ENCODE data around the gene DDX1.

DNA sequence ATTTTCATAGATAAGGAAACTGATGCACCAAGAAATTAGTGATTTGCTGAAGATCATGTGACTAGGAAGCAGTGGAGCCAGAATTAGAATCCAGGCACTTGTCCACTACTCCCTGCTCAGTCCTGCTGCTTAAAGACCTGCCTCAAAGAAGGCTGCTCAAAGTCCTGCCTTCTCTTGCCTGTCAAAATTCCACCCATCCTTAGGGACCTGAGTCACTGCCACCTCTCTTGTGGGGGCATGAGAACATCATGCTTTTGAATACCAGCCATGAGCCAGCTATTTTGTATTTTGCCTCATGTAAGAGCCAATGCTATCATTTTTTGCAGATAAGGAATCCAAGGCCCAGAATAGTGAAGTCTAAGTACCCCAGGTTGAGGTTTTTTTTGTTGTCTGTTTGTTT lies 47.1 kb downstream of the DDX1 start:
- TF ChIP-seq EZH2 (IDR thresholded peaks at IDR 0.05; ENCODE audit: low read length), result no peak
- TF ChIP-seq, protein P1, sequence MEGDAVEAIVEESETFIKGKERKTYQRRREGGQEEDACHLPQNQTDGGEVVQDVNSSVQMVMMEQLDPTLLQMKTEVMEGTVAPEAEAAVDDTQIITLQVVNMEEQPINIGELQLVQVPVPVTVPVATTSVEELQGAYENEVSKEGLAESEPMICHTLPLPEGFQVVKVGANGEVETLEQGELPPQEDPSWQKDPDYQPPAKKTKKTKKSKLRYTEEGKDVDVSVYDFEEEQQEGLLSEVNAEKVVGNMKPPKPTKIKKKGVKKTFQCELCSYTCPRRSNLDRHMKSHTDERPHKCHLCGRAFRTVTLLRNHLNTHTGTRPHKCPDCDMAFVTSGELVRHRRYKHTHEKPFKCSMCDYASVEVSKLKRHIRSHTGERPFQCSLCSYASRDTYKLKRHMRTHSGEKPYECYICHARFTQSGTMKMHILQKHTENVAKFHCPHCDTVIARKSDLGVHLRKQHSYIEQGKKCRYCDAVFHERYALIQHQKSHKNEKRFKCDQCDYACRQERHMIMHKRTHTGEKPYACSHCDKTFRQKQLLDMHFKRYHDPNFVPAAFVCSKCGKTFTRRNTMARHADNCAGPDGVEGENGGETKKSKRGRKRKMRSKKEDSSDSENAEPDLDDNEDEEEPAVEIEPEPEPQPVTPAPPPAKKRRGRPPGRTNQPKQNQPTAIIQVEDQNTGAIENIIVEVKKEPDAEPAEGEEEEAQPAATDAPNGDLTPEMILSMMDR (optimal IDR thresholded peaks at IDR 0.05 in 1 of 3, IDR thresholded peaks at IDR 0.05 in 1 of 3, conservative IDR thresholded peaks at IDR 0.05 in 1 of 3; ENCODE audit: extremely low read depth in 1 of 3, insufficient read depth in 2 of 3, low read length in 3 of 3), result no peak

Data from keratinocyte (primary cell).